DND-41 (cell line): Measurements from ENCODE around the gene TSC22D2.

Source experiments
- EZH2 ChIP-seq: IDR thresholded peaks from 3 replicates; pipeline ENCODE4 v1.6.1; 2012; ENCODE audit warnings: borderline replicate concordance, low read depth, mild to moderate bottlenecking, moderate library complexity, low read length, inconsistent platforms; ENCODE audit not compliant: severe bottlenecking
- TF ChIP-seq, protein P1 (sequence below): IDR thresholded peaks from 2 replicates; pipeline ENCODE4 v1.5.1; 2012; ENCODE audit warnings: borderline replicate concordance, low read length, moderate library complexity, mild to moderate bottlenecking; ENCODE audit not compliant: poor library complexity, severe bottlenecking; ENCODE audit errors: extremely low read depth

DNA sequence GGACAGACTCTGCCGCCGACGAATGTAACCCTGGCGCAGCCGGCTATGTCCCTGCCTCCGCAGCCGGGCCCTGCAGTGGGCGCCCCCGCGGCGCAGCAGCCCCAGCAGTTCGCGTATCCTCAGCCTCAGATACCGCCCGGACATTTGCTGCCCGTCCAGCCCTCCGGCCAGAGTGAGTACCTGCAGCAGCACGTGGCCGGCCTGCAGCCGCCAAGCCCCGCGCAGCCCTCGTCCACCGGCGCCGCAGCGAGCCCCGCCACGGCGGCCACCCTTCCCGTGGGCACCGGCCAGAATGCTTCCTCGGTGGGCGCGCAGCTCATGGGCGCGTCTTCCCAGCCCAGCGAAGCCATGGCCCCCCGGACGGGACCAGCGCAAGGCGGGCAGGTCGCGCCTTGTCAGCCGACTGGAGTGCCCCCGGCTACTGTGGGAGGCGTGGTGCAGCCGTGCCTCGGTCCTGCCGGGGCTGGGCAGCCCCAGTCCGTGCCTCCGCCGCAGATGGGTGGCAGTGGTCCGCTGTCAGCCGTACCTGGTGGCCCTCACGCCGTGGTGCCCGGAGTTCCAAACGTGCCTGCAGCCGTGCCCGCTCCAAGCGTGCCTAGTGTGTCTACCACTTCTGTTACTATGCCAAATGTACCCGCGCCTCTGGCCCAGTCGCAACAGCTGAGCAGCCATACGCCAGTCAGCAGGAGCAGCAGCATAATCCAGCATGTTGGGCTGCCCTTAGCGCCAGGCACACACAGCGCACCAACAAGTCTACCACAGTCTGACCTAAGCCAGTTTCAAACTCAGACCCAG, 2.4 kb downstream of the TSC22D2 start:
- TF ChIP-seq, protein P1, sequence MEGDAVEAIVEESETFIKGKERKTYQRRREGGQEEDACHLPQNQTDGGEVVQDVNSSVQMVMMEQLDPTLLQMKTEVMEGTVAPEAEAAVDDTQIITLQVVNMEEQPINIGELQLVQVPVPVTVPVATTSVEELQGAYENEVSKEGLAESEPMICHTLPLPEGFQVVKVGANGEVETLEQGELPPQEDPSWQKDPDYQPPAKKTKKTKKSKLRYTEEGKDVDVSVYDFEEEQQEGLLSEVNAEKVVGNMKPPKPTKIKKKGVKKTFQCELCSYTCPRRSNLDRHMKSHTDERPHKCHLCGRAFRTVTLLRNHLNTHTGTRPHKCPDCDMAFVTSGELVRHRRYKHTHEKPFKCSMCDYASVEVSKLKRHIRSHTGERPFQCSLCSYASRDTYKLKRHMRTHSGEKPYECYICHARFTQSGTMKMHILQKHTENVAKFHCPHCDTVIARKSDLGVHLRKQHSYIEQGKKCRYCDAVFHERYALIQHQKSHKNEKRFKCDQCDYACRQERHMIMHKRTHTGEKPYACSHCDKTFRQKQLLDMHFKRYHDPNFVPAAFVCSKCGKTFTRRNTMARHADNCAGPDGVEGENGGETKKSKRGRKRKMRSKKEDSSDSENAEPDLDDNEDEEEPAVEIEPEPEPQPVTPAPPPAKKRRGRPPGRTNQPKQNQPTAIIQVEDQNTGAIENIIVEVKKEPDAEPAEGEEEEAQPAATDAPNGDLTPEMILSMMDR: no peak
- no peak for TF ChIP-seq EZH2
